H9 (cell line): ENCODE measurements around the gene IL3. TPM values are rescaled to one million over a fixed set of nuclear protein-coding genes. Genes with fewer than 3 reads are reported as not detected.

Source experiments
- DNase-seq: peaks from one replicate; pipeline ENCODE4 v3.0.0-alpha.2; 2017
- H2AFZ ChIP-seq: one replicate; pipeline ENCODE4 v1.6.1; 2013; ENCODE audit warnings: mild to moderate bottlenecking, low read length, control low read depth, moderate library complexity
- H2AK5ac ChIP-seq: 2 replicates; pipeline ENCODE4 v1.6.1; 2013; ENCODE audit warnings: low read length, control low read depth, mixed read lengths; ENCODE audit not compliant: insufficient read length
- H2BK120ac ChIP-seq: one replicate; pipeline ENCODE4 v1.6.1; 2013; ENCODE audit warnings: low read depth, mild to moderate bottlenecking, low read length, control low read depth, inconsistent platforms; ENCODE audit not compliant: poor library complexity, severe bottlenecking
- H2BK12ac ChIP-seq: 2 replicates; pipeline ENCODE4 v1.6.1; 2013; ENCODE audit warnings: low read length, control low read depth, mixed read lengths, low read depth; ENCODE audit not compliant: insufficient read length
- H2BK15ac ChIP-seq: 2 replicates; pipeline ENCODE4 v1.6.1; 2013; ENCODE audit warnings: low read depth, low read length, control low read depth
- H2BK20ac ChIP-seq: one replicate; pipeline ENCODE4 v1.6.1; 2013; ENCODE audit warnings: low read depth, mild to moderate bottlenecking, low read length, control low read depth, inconsistent platforms; ENCODE audit not compliant: poor library complexity, severe bottlenecking
- H2BK5ac ChIP-seq: 2 replicates; pipeline ENCODE4 v1.6.1; 2013; ENCODE audit warnings: low read length, control low read depth, mixed read lengths; ENCODE audit not compliant: insufficient read length
- H3K14ac ChIP-seq: 2 replicates; pipeline ENCODE4 v1.6.1; 2013; ENCODE audit warnings: low read length, control low read depth; ENCODE audit not compliant: insufficient read depth
- H3K18ac ChIP-seq: 2 replicates; pipeline ENCODE4 v1.6.1; 2013; ENCODE audit warnings: low read depth, mild to moderate bottlenecking, mixed read lengths, low read length, control low read depth; ENCODE audit not compliant: insufficient read length
- H3K23ac ChIP-seq: 2 replicates; pipeline ENCODE4 v1.6.1; 2013; ENCODE audit warnings: low read length, control low read depth, mixed read lengths, low read depth; ENCODE audit not compliant: insufficient read length
- H3K23me2 ChIP-seq: 2 replicates; pipeline ENCODE4 v1.6.1; 2013; ENCODE audit warnings: low read depth, mild to moderate bottlenecking, mixed read lengths, low read length, control low read depth; ENCODE audit not compliant: insufficient read length, poor library complexity, severe bottlenecking
- H3K27ac ChIP-seq: 2 replicates; pipeline ENCODE4 v1.5.1; 2013; ENCODE audit warnings: low read length, control low read depth, mixed read lengths, low read depth; ENCODE audit not compliant: insufficient read length
- H3K27me3 ChIP-seq: 2 replicates; pipeline ENCODE4 v1.6.1; 2013; ENCODE audit warnings: low read length, control low read depth, inconsistent platforms; ENCODE audit not compliant: insufficient read depth
- H3K4ac ChIP-seq: 2 replicates; pipeline ENCODE4 v1.6.1; 2013; ENCODE audit warnings: low read depth, mild to moderate bottlenecking, control low read depth, inconsistent platforms, low read length, moderate library complexity
- H3K4me1 ChIP-seq: 2 replicates; pipeline ENCODE4 v1.6.1; 2013; ENCODE audit warnings: low read length, control low read depth, inconsistent platforms; ENCODE audit not compliant: insufficient read depth
- H3K4me2 ChIP-seq: 2 replicates; pipeline ENCODE4 v1.6.1; 2013; ENCODE audit warnings: low read length, control low read depth, mixed read lengths; ENCODE audit not compliant: insufficient read length, insufficient read depth
- H3K56ac ChIP-seq: 2 replicates; pipeline ENCODE4 v1.6.1; 2013; ENCODE audit warnings: low read depth, mild to moderate bottlenecking, mixed read lengths, low read length, control low read depth; ENCODE audit not compliant: insufficient read length
- H3K79me1 ChIP-seq: 2 replicates; pipeline ENCODE4 v1.6.1; 2013; ENCODE audit warnings: low read depth, mild to moderate bottlenecking, moderate library complexity, low read length, control low read depth, inconsistent platforms; ENCODE audit not compliant: insufficient read depth, poor library complexity, severe bottlenecking
- H3K79me2 ChIP-seq: 2 replicates; pipeline ENCODE4 v1.6.1; 2013; ENCODE audit warnings: low read length, control low read depth, inconsistent platforms; ENCODE audit not compliant: insufficient read depth
- H3K9ac ChIP-seq: 2 replicates; pipeline ENCODE4 v1.6.1; 2013; ENCODE audit warnings: low read length, control low read depth, mixed read lengths; ENCODE audit not compliant: insufficient read length; ENCODE audit errors: extremely low read depth
- H3K9me3 ChIP-seq: one replicate; pipeline ENCODE4 v1.6.1; 2013; ENCODE audit warnings: low read depth, low read length, inconsistent platforms; ENCODE audit not compliant: control insufficient read depth
- H3T11ph ChIP-seq: one replicate; pipeline ENCODE4 v1.6.1; 2013; ENCODE audit warnings: mild to moderate bottlenecking, low read length, control low read depth, inconsistent platforms
- H4K20me1 ChIP-seq: one replicate; pipeline ENCODE4 v1.6.1; 2013; ENCODE audit not compliant: control insufficient read depth, insufficient read length, insufficient read depth
- H4K5ac ChIP-seq: 2 replicates; pipeline ENCODE4 v1.6.1; 2013; ENCODE audit warnings: low read depth, mild to moderate bottlenecking, mixed read lengths, low read length, control low read depth; ENCODE audit not compliant: insufficient read length
- H4K8ac ChIP-seq: replicated peaks from 2 replicates; pipeline ENCODE4 v1.6.1; 2013; ENCODE audit warnings: low read length, control low read depth, mixed read lengths, low read depth; ENCODE audit not compliant: insufficient read length
- H4K91ac ChIP-seq: 2 replicates; pipeline ENCODE4 v1.6.1; 2013; ENCODE audit warnings: low read depth, mild to moderate bottlenecking, moderate library complexity, mixed read lengths, low read length, control low read depth; ENCODE audit not compliant: insufficient read length
- H3K27ac Mint-ChIP-seq, 3 experiments: 2 replicates in 2 of 3; 3 replicates in 1 of 3; pipeline ENCODE4 v1.8.0; 2020 to 2021; ENCODE audit warnings: mixed read lengths in 3 of 3, mild to moderate bottlenecking in 1 of 3, moderate library complexity in 1 of 3
- H3K27me3 Mint-ChIP-seq: 2 replicates; pipeline ENCODE4 v1.8.0; 2021; ENCODE audit warnings: low read depth, mild to moderate bottlenecking, moderate library complexity, mixed read lengths
- H3K36me3 Mint-ChIP-seq, 3 experiments: 2 replicates in 2 of 3; 3 replicates in 1 of 3; pipeline ENCODE4 v1.8.0; 2020 to 2021; ENCODE audit warnings: low read depth in 3 of 3, mixed read lengths in 3 of 3; ENCODE audit not compliant: insufficient read depth in 1 of 3
- H3K4me1 Mint-ChIP-seq, 2 experiments: 2 replicates each; pipeline ENCODE4 v1.8.0; 2020; ENCODE audit warnings: mixed read lengths in 2 of 2
- H3K4me3 Mint-ChIP-seq, 2 experiments: 2 replicates in 1 of 2; 3 replicates in 1 of 2; pipeline ENCODE4 v1.8.0; 2020 to 2021; ENCODE audit warnings: mild to moderate bottlenecking in 2 of 2, mixed read lengths in 2 of 2, moderate library complexity in 1 of 2
- H3K9me3 Mint-ChIP-seq, 2 experiments: 2 replicates in 1 of 2; 3 replicates in 1 of 2; pipeline ENCODE4 v1.8.0; 2020; ENCODE audit warnings: mild to moderate bottlenecking in 2 of 2, mixed read lengths in 2 of 2, moderate library complexity in 1 of 2
- CTCF ChIP-seq: fragments of 200-600 bp; sonication (generic); conservative IDR thresholded peaks from 3 replicates; pipeline ENCODE4 v1.8.0; 2021; ENCODE audit warnings: antibody characterized with exemption, mild to moderate bottlenecking
- WGBS: extraction: QIAGEN DNeasy Blood & Tissue Kit; methylation state at CpG from one replicate; pipeline ENCODE4 v1.1.7; 2013; ENCODE audit warnings: missing lambda C conversion rate, low lambda C conversion rate, mixed read lengths; ENCODE audit not compliant: insufficient read length; ENCODE audit errors: extremely low coverage; 5-methylcytosine and 5-hydroxymethylcytosine counted together
- total RNA-seq: library from RNA; stranded (reverse); gene quantifications from 2 replicates; pipeline ENCODE4 v1.2.1, GENCODE V29; 2021

IL3 gene
- total RNA-seq, 1 experiment from 2014 or later, result not detected

GRCh38 chr5:132102944-132103331 lies 42.5 kb downstream of the IL3 start:
- H3K4ac ChIP-seq, result no peak overlapping the region
- no peak overlapping the region for H4K8ac ChIP-seq
- no peak overlapping the region for H2BK120ac ChIP-seq
- no peak overlapping the region for H3K18ac ChIP-seq
- H3K23me2 ChIP-seq, result no peaks in the 10 kb centered on the region
- H3K79me1 ChIP-seq, result no peaks in the 10 kb centered on the region
- no peaks in the 10 kb centered on the region for H3K36me3 Mint-ChIP-seq
- no peak overlapping the region for H2BK15ac ChIP-seq
- no peaks in the 10 kb centered on the region for H3K27me3 ChIP-seq
- no peak overlapping the region for H3K23ac ChIP-seq
- H3K4me3 Mint-ChIP-seq, result no peak overlapping the region
- no peak for TF ChIP-seq CTCF
- no peak overlapping the region for H2AK5ac ChIP-seq
- H3K79me2 ChIP-seq, result no peaks in the 10 kb centered on the region
- H4K5ac ChIP-seq, result no peak overlapping the region
- H3K9me3 ChIP-seq, result no peaks in the 10 kb centered on the region
- H3K27ac ChIP-seq, result no peak overlapping the region
- no peaks in the 10 kb centered on the region for H4K20me1 ChIP-seq
- DNase-seq, result no peak
- no peak overlapping the region for H2BK5ac ChIP-seq
- H3K4me2 ChIP-seq, result no peak overlapping the region
- peaks cover 0 to 1% of the 10 kb centered on the region in 2 experiments; a peak in 1 of 5 replicates for H3K9me3 Mint-ChIP-seq
- H4K91ac ChIP-seq, result no peak overlapping the region
- no peak overlapping the region for H3K14ac ChIP-seq
- no CpG with 5 or more reads among the region's 3 CpGs for WGBS
- peak overlapping the region in 1 of 3 experiments; percentile 32; a peak in 1 of 7 replicates for H3K27ac Mint-ChIP-seq
- H3K4me1 Mint-ChIP-seq, result no peaks in the 10 kb centered on the region
- H3K56ac ChIP-seq, result no peak overlapping the region
- H2BK12ac ChIP-seq, result no peak overlapping the region
- no peaks in the 10 kb centered on the region for H3K4me1 ChIP-seq
- no peaks in the 10 kb centered on the region; the same call in 1 of the 2 replicates for H3K27me3 Mint-ChIP-seq
- H2AFZ ChIP-seq, result no peak overlapping the region
- H3K9ac ChIP-seq, result no peak overlapping the region
- no peak overlapping the region for H2BK20ac ChIP-seq
- H3T11ph ChIP-seq, result no peak overlapping the region
